H1 (cell line): ENCODE results near the gene ICAM2. TPM values are rescaled to one million over a fixed set of nuclear protein-coding genes. Genes with fewer than 3 reads are reported as not detected.

ENCODE experiments used
- CTCF ChIA-PET: fragments of 300-600 bp; sonication (Branson Sonifier 250); formaldehyde crosslinking; loops from one replicate; lab custom pipeline; 2021; ENCODE audit not compliant: partially characterized antibody; lab: Charles Lee
- POLR2A ChIA-PET: fragments of 300-600 bp; sonication (Branson Sonifier 250); formaldehyde crosslinking; loops from one replicate; lab custom pipeline; 2021; ENCODE audit warnings: inconsistent platforms; ENCODE audit not compliant: partially characterized antibody; lab: Charles Lee
- DNase-seq, 2 experiments: peaks; one replicate each; pipeline versions ENCODE4 v3.0.0 to v3.0.0-alpha.2; 2010 to 2022; ENCODE audit warnings: low spot score in 2 of 2, low read depth in 1 of 2, mixed read lengths in 1 of 2
- FAIRE-seq: peaks from 2 replicates; lab custom pipeline; 2011; peaks lifted over from hg19 to GRCh38; lab: Jason Lieb, UNC
- H2AFZ ChIP-seq: 2 replicates; pipeline ENCODE4 v1.8.1; 2012; ENCODE audit warnings: low read length, inconsistent platforms
- H2AK5ac ChIP-seq: 2 replicates; pipeline ENCODE4 v1.6.1; 2013; ENCODE audit warnings: low read depth, low read length
- H2BK120ac ChIP-seq: replicated peaks from 2 replicates; pipeline ENCODE3; 2013; ENCODE audit warnings: low read depth, low read length, inconsistent platforms
- H2BK12ac ChIP-seq: 2 replicates; pipeline ENCODE4 v1.6.1; 2013; ENCODE audit warnings: low read depth, low read length
- H2BK15ac ChIP-seq: 2 replicates; pipeline ENCODE4 v1.6.1; 2013; ENCODE audit warnings: low read length
- H2BK20ac ChIP-seq: 2 replicates; pipeline ENCODE4 v1.6.1; 2013; ENCODE audit warnings: low read length
- H2BK5ac ChIP-seq: 2 replicates; pipeline ENCODE4 v1.6.1; 2013; ENCODE audit warnings: low read depth, low read length
- H3K14ac ChIP-seq: 2 replicates; pipeline ENCODE4 v1.6.1; 2013; ENCODE audit warnings: inconsistent platforms; ENCODE audit not compliant: insufficient read length
- H3K18ac ChIP-seq: 2 replicates; pipeline ENCODE4 v1.6.1; 2013; ENCODE audit warnings: low read length; ENCODE audit errors: extremely low read depth
- H3K23ac ChIP-seq: 2 replicates; pipeline ENCODE4 v1.6.1; 2013; ENCODE audit warnings: inconsistent platforms; ENCODE audit not compliant: insufficient read length
- H3K23me2 ChIP-seq: 2 replicates; pipeline ENCODE4 v1.6.1; 2013; ENCODE audit warnings: low read depth, low read length
- H3K27ac ChIP-seq: 2 replicates; pipeline ENCODE4 v1.6.1; 2011; ENCODE audit warnings: low read depth, low read length, inconsistent platforms
- H3K27me3 ChIP-seq, 4 experiments: replicated peaks in 1 of 4; 1 replicate in 1 of 4; 2 replicates in 3 of 4; pipeline versions ENCODE4 v1.6.1 to v1.8.1; 2011 to 2013; ENCODE audit warnings: low read length in 3 of 4, mild to moderate bottlenecking in 3 of 4, inconsistent platforms in 2 of 4, mixed read lengths in 2 of 4, moderate library complexity in 1 of 4; ENCODE audit not compliant: control insufficient read depth in 3 of 4, insufficient read depth in 3 of 4; ENCODE audit errors: extremely low read depth in 1 of 4
- H3K36me3 ChIP-seq, 4 experiments: 2 replicates each; pipeline versions ENCODE4 v1.6.1 to v1.8.1; 2011 to 2013; ENCODE audit warnings: mild to moderate bottlenecking in 4 of 4, low read length in 3 of 4, moderate library complexity in 2 of 4, control low read depth in 1 of 4, inconsistent platforms in 1 of 4; ENCODE audit not compliant: insufficient read depth in 4 of 4, control insufficient read depth in 2 of 4
- H3K4ac ChIP-seq: replicated peaks from 2 replicates; pipeline ENCODE3; 2013; ENCODE audit warnings: low read length, low read depth, mixed read lengths, inconsistent platforms; ENCODE audit not compliant: insufficient read length
- H3K4me1 ChIP-seq, 4 experiments: replicated peaks in 1 of 4; 1 replicate in 1 of 4; 2 replicates in 3 of 4; pipeline versions ENCODE4 v1.6.1 to v1.8.1; 2011 to 2013; ENCODE audit warnings: low read length in 3 of 4, inconsistent platforms in 2 of 4, mixed read lengths in 1 of 4; ENCODE audit not compliant: insufficient read depth in 4 of 4, control insufficient read depth in 3 of 4
- H3K4me2 ChIP-seq, 2 experiments: 2 replicates each; pipeline versions ENCODE4 v1.6.1 to v1.8.1; 2011 to 2013; ENCODE audit warnings: low read depth in 2 of 2, low read length in 2 of 2, control low read depth in 1 of 2, inconsistent platforms in 1 of 2, mild to moderate bottlenecking in 1 of 2; ENCODE audit not compliant: insufficient read depth in 1 of 2
- H3K4me3 ChIP-seq, 4 experiments: fragments of 200-600, 300-600 bp in 1 of 4; sonication (generic), shearing (Covaris generic), sonication (Bioruptor Twin) in 1 of 4; 2 replicates each; pipeline versions ENCODE4 v1.5.1 to v1.8.1; 2011 to 2016; ENCODE audit warnings: low read length in 4 of 4, low read depth in 3 of 4, control low read depth in 2 of 4, inconsistent platforms in 2 of 4, mild to moderate bottlenecking in 2 of 4, mixed read lengths in 1 of 4, moderate library complexity in 1 of 4; ENCODE audit not compliant: insufficient read depth in 2 of 4; ENCODE audit errors: extremely low read depth in 1 of 4
- H3K56ac ChIP-seq: replicated peaks from 2 replicates; pipeline ENCODE3; 2013; ENCODE audit warnings: low read depth, mild to moderate bottlenecking, mixed read lengths, low read length, inconsistent platforms; ENCODE audit not compliant: insufficient read length
- H3K79me1 ChIP-seq: 2 replicates; pipeline ENCODE4 v1.6.1; 2013; ENCODE audit warnings: low read depth, low read length, control low read depth
- H3K79me2 ChIP-seq, 2 experiments: 2 replicates each; pipeline versions ENCODE4 v1.6.1 to v1.8.1; 2012 to 2013; ENCODE audit warnings: low read length in 2 of 2, mild to moderate bottlenecking in 2 of 2, inconsistent platforms in 1 of 2; ENCODE audit not compliant: insufficient read depth in 2 of 2, control insufficient read depth in 1 of 2
- H3K9ac ChIP-seq, 4 experiments: replicated peaks in 1 of 4; 1 replicate in 1 of 4; 2 replicates in 3 of 4; pipeline versions ENCODE4 v1.6.1 to v1.8.1; 2011 to 2013; ENCODE audit warnings: low read depth in 3 of 4, low read length in 3 of 4, control low read depth in 2 of 4, mild to moderate bottlenecking in 2 of 4, moderate library complexity in 2 of 4, inconsistent platforms in 1 of 4; ENCODE audit errors: extremely low read depth in 1 of 4
- H3K9me3 ChIP-seq, 2 experiments: 2 replicates each; pipeline versions ENCODE4 v1.6.1 to v1.8.1; 2012 to 2013; ENCODE audit warnings: mild to moderate bottlenecking in 2 of 2, moderate library complexity in 2 of 2, control low read depth in 1 of 2, inconsistent platforms in 1 of 2, low read depth in 1 of 2, low read length in 1 of 2, mixed read lengths in 1 of 2; ENCODE audit not compliant: insufficient read depth in 2 of 2
- H4K20me1 ChIP-seq, 2 experiments: replicated peaks in 1 of 2; 2 replicates each; pipeline versions ENCODE3 to v1.8.1; 2011 to 2013; ENCODE audit warnings: inconsistent platforms in 2 of 2, low read length in 2 of 2, mild to moderate bottlenecking in 1 of 2; ENCODE audit not compliant: insufficient read depth in 2 of 2, control insufficient read depth in 1 of 2
- H4K5ac ChIP-seq: 2 replicates; pipeline ENCODE4 v1.6.1; 2013; ENCODE audit warnings: low read length, low read depth, mixed read lengths, inconsistent platforms; ENCODE audit not compliant: insufficient read length
- H4K8ac ChIP-seq: 2 replicates; pipeline ENCODE4 v1.8.0; 2013; ENCODE audit warnings: mild to moderate bottlenecking, moderate library complexity, low read length, inconsistent platforms; ENCODE audit not compliant: insufficient read depth; ENCODE audit errors: extremely low read depth
- H4K91ac ChIP-seq: replicated peaks from 2 replicates; pipeline ENCODE3; 2013; ENCODE audit warnings: low read length, mixed read lengths, inconsistent platforms; ENCODE audit not compliant: insufficient read length
- HDAC2 ChIP-seq, 2 experiments: fragments of 300-600 bp in 1 of 2; sonication (generic) in 1 of 2; IDR thresholded peaks; 2 replicates each; pipeline ENCODE4 v1.6.1; 2011 to 2012; ENCODE audit warnings: low read depth in 2 of 2, low read length in 2 of 2, mild to moderate bottlenecking in 2 of 2, moderate library complexity in 2 of 2, borderline replicate concordance in 1 of 2, inconsistent platforms in 1 of 2
- MAX ChIP-seq: IDR thresholded peaks from 2 replicates; pipeline ENCODE4 v1.6.1; 2012; ENCODE audit warnings: inconsistent platforms
- SIX5 ChIP-seq: IDR thresholded peaks from 2 replicates; pipeline ENCODE4 v1.6.1; 2011; ENCODE audit warnings: mild to moderate bottlenecking, low read depth, low read length
- SP4 ChIP-seq: IDR thresholded peaks from 2 replicates; pipeline ENCODE4 v1.6.1; 2012; ENCODE audit warnings: low read length, inconsistent platforms
- WGBS, 2 experiments: shearing (Covaris generic) in 1 of 2; methylation state at CpG; one replicate each; pipeline versions ENCODE4 v1.1.6 to v1.1.7; 2013 to 2015; ENCODE audit warnings: low lambda C conversion rate in 2 of 2, mixed read lengths in 2 of 2, inconsistent platforms in 1 of 2, low coverage in 1 of 2, missing lambda C conversion rate in 1 of 2; ENCODE audit not compliant: insufficient replicate concordance in 2 of 2, insufficient coverage in 1 of 2, insufficient read length in 1 of 2; ENCODE audit errors: extremely low coverage in 1 of 2, missing lambda C conversion rate in 1 of 2; 5-methylcytosine and 5-hydroxymethylcytosine counted together
- polyA plus RNA-seq, 7 experiments: library from polyadenylated mRNA; depleted of rRNA in 3 of 7; stranded (reverse) in 5 of 7; unstranded in 2 of 7; fragments of >200 nt in 5 of 7; fragments of 200-250 nt in 2 of 7; gene quantifications; 1 replicate in 5 of 7; 2 replicates in 1 of 7; 4 replicates in 1 of 7; pipeline versions ENCODE4 v1.2.1 to v1.2.3, GENCODE V29; 2011 to 2013; ENCODE audit warnings: missing spikeins in 2 of 7, mixed read lengths in 2 of 7
- total RNA-seq: library from RNA; stranded (reverse); fragmentation: NEBNext Ultra II Directional; extraction: Animal tissue kit (Norgen Biotek cat#: 25700); gene quantifications from 2 replicates; pipeline ENCODE4 v1.2.1, GENCODE V29; 2021

Gene ICAM2
- total and polyA plus RNA-seq, 2 of the 8 experiments (the other 6 are each of a cell fraction or from before 2014, with no cell fraction given) = 0.45 to 0.63 TPM

GRCh38 chr17:64003526-64004121 lies 16.8 kb downstream of the ICAM2 start:
- Histone ChIP-seq H4K5ac (no peak overlapping the region), H3K18ac (no peak overlapping the region), H2BK5ac (no peak overlapping the region), H3K79me2 (no peaks in the 10 kb centered on the region), H2BK12ac (no peak overlapping the region), H3K79me1 (no peaks in the 10 kb centered on the region), H3K36me3 (no peaks in the 10 kb centered on the region), H2AFZ (no peak overlapping the region), H3K4me3 (no peak overlapping the region), H3K23ac (no peak overlapping the region), H4K91ac (no peak overlapping the region), H3K9ac (no peak overlapping the region), H4K20me1 (peaks cover 0 to 5% of the 10 kb centered on the region in 2 experiments), H3K4me2 (no peak overlapping the region), H3K4ac (no peak overlapping the region), H4K8ac (no peak overlapping the region; the same call in 1 of the 2 replicates), H3K9me3 (no peaks in the 10 kb centered on the region), H2AK5ac (no peak overlapping the region), H3K14ac (no peak overlapping the region), H2BK15ac (no peak overlapping the region), H3K27me3 (peaks cover 0 to 14% (median 8%) of the 10 kb centered on the region in 4 experiments; a peak in 4 of 7 replicates), H2BK20ac (no peak overlapping the region), H3K4me1 (peaks cover 0 to 12% (median 6%) of the 10 kb centered on the region in 4 experiments; a peak in 4 of 7 replicates), H3K56ac (no peak overlapping the region), H3K27ac (no peak overlapping the region), H2BK120ac (no peak overlapping the region), H3K23me2 (peaks cover 7% of the 10 kb centered on the region; the same call in 1 of the 2 replicates)
- peak in 1 of 2 experiments; percentile 20 for DNase-seq
- FAIRE-seq = no peak
- 83% methylated on average over 13 of the region's 13 CpGs; no CpG with 5 or more reads in 1 of the 2 experiments for WGBS, 2 experiments
- ChIA-PET POLR2A (interaction anchor here (1.3 kb wide), 1 partner anchor 142 kb away, joined by 4 read pairs; no protein-coding TSS in a partner anchor), CTCF (interaction anchor here (0.7 kb wide), 1 partner anchor 22 kb away, joined by 3 read pairs; no protein-coding TSS in a partner anchor)
- TF ChIP-seq MAX (no peak), SIX5 (no peak), HDAC2 (IDR thresholded peaks at IDR 0.05; ENCODE audit: borderline replicate concordance in 1 of 2, low read depth in 2 of 2, low read length in 2 of 2) (no peak), SP4 (no peak)
